ENCODE results near the gene PDZD2.
"Not testable (repeated sequence)": the region's sequence is repeated elsewhere in the genome, so short reads cannot be mapped to it uniquely, and the experiment has no call there.

PDZD2 gene

DNA sequence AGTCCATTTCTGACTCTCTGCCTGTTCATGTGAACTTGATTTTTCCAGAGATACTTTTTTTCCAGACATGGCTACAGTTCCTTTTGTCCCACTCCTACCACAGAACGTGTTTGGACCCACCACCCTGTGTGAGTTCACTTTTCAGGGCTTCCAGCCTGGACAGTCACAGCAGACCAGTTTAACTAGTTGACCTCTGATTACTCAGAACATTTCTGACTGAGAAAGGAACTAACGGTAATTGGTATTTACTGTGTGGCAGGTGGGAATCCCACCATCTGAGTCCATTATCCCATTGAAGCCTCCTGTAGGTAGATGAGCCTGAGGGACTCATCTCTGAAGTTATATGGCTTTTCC, 325.1 kb downstream of the PDZD2 start:
- no peak overlapping the region for H3K4me3 ChIP-seq (ENCODE audit: low read depth, low read length)

DNA sequence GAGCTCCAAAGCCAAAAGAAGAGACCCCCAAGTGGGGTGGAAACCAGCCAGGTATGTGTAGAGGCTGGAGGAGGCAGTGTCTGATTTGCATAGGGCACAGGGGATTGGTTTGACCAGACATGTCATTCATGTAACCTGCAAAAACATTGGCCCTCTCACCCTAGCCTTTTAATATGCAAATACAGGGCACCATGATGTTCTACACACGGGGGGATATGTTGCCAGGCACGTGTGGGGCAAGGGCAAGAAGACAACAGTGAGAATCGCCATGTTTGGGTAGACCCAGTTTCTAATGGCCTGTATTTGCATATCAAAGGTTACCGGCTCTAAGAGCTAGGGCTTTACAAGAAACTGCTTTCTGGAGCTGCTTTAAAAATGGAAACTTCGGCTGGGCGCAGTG, 326.3 kb downstream of the PDZD2 start:
- H3K4me3 ChIP-seq (ENCODE audit: low read depth, low read length): no peak overlapping the region
- TF ChIP-seq, protein P1, sequence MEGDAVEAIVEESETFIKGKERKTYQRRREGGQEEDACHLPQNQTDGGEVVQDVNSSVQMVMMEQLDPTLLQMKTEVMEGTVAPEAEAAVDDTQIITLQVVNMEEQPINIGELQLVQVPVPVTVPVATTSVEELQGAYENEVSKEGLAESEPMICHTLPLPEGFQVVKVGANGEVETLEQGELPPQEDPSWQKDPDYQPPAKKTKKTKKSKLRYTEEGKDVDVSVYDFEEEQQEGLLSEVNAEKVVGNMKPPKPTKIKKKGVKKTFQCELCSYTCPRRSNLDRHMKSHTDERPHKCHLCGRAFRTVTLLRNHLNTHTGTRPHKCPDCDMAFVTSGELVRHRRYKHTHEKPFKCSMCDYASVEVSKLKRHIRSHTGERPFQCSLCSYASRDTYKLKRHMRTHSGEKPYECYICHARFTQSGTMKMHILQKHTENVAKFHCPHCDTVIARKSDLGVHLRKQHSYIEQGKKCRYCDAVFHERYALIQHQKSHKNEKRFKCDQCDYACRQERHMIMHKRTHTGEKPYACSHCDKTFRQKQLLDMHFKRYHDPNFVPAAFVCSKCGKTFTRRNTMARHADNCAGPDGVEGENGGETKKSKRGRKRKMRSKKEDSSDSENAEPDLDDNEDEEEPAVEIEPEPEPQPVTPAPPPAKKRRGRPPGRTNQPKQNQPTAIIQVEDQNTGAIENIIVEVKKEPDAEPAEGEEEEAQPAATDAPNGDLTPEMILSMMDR (IDR thresholded peaks at IDR 0.05; ENCODE audit: low read depth, low read length): no peak

More for the DNA sequence above, 325.1 kb downstream of the PDZD2 start:
- TF ChIP-seq, protein P1 (IDR thresholded peaks at IDR 0.05; ENCODE audit: low read depth, low read length): no peak

DNA sequence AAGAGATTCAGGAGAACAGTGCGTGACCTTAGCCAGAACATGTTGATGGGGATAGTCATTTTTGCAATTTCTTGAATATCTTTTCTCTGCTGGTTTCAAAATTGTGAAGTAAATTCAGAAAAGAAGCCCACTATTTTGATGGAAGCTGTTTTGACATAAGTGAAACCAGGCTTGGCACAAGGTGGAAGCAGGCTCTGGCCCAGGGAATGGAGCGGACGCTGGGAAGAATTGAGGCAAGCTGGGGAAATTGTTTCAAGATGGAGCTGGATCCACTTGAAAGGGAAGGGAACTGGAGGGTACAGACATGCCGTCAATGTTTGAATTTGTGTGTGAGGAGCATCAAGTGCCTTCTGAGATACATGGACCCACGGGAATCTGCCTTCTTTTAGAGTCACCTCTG, 328.0 kb downstream of the PDZD2 start:
- TF ChIP-seq, protein P1 (IDR thresholded peaks at IDR 0.05; ENCODE audit: low read depth, low read length): no peak
- no peak overlapping the region for H3K4me3 ChIP-seq (ENCODE audit: low read depth, low read length)

DNA sequence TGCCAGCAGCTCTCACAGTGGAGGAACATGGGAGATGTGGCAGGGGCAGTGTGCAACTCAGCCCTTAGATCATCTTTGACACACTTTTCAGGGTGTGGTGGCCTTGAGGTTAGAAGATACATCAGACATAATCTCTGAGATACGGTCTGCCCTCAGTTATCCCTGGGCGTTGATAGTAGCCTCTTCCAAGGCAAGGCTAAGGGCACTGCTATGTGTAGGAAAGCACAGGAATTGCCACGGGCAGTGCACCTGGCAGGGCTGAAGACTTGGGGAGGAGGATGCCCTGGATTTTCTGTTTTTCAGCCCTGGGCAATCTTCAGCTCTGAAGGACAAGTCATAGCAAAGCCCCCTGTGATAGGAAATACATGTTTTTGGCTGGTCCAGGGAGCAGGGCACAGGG, 328.5 kb downstream of the PDZD2 start:
- TF ChIP-seq, protein P1 (IDR thresholded peaks at IDR 0.05; ENCODE audit: low read depth, low read length): no peak
- no peak overlapping the region for H3K4me3 ChIP-seq (ENCODE audit: low read depth, low read length)

DNA sequence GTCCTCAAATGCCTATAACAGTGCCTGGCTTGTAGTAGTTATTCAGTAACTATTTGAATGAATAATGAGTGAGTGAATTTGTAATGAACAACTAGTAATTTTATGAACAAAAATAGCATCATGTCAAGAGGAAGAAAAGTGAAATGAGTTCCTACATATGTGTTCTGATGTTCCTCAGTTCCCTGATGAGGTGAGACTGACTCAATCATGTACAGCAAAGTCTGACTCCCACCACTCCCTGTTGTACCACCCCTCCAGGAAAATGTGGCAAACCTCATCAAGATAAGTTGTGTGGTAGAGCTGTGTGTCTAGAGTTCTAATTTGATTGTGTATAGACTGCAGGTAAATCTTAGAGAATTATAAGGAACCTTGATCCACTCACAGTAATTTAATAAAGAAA, 333.6 kb downstream of the PDZD2 start:
- TF ChIP-seq, protein P1 (IDR thresholded peaks at IDR 0.05; ENCODE audit: low read depth, low read length): no peak
- no peak overlapping the region for H3K4me3 ChIP-seq (ENCODE audit: low read depth, low read length)

DNA sequence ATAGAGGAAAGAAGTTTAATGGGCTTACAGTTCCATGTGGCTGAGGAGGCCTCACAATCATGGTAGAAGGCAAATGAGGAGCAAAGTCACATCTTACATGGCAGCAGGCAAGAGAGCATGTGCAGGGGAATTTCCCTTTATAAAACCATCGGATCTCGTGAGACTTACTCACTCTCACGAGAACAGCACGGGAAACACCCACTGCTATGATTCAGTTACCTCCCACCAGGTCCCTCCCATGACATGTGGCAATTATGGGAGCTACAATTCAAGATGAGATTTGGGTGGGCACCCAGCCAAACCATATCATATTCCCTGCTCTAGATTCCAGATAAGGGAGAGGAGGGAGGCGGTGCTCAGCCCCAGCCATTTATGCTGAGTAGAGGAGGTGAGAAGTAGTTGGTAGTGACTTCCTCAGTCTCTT, 336.3 kb downstream of the PDZD2 start:
- H3K4me3 ChIP-seq (ENCODE audit: low read depth, low read length): not testable (repeated sequence)

DNA sequence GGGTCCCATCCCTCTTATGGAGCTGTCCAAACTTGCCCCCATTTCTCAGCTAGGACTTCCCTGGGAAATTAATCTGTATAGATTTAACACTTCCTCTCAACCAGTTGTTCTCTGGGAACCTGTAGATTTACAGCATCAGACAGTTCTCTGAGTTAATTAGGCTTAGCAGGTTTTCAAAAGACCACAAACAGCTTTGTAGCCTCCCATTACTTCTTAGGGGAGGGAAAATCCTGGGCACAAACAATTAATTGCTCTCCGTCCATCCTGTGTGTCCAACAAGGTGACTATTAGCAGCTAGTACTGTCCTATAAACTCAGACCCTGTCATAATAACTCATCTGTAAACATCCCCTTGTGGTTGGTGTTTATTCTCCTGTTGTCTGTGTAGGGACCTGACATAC, 337.2 kb downstream of the PDZD2 start:
- TF ChIP-seq, protein P1 (IDR thresholded peaks at IDR 0.05; ENCODE audit: low read depth, low read length): no peak
- H3K4me3 ChIP-seq (ENCODE audit: low read depth, low read length): no peak overlapping the region

DNA sequence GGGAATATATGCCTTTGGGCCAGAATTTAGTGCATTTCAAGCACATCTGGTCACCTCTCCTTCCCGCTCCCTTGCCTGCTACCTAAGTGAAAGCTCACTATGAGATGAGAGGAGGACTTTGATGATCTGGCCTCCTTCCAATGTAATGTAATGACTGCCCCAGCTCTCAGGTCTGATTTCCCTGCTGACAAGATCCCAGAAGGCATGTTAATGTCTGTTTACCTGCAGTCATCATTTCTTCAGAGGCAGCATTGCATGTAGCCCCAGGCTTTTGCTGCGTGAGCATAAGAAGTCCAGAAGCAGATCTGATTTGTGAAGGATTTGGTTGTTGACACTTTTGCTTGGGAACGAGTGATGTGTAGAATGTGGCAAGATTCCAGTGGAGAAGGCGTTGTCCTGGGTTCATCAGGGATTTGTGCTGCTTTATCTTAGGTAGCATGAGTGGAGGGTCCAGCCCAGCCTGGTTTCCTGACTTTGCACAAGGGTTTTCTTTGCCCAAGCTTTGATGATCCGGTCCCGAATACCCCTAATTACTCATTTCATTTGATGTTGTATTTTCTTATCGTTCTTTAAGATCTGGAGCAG, 342.5 kb downstream of the PDZD2 start:
- TF ChIP-seq, protein P1 (IDR thresholded peaks at IDR 0.05; ENCODE audit: low read depth, low read length): no peak
- H3K4me3 ChIP-seq (ENCODE audit: low read depth, low read length): no peak overlapping the region

All from WI38 (cell line).